Liver (tissue), 9 donors: Measurements from ENCODE around the gene ARHGAP10. TPM values are rescaled to one million over a fixed set of nuclear protein-coding genes. Genes with fewer than 3 reads are reported as not detected.

Source experiments
- DNase-seq: peaks from one replicate; pipeline ENCODE4 v3.0.0-alpha.2; 2017; ENCODE audit warnings: low spot score
- H3K27ac ChIP-seq, 2 donors: one replicate each; pipeline ENCODE4 v1.7.0; 2013; ENCODE audit warnings: inconsistent platforms in 2 of 2, low read length in 2 of 2, control low read depth in 1 of 2, low read depth in 1 of 2, mild to moderate bottlenecking in 1 of 2
- H3K27me3 ChIP-seq, 4 donors: one replicate each; pipeline versions ENCODE4 v1.6.1 to v1.7.0; 2013; ENCODE audit warnings: low read length in 3 of 4, inconsistent platforms in 1 of 4, mild to moderate bottlenecking in 1 of 4, moderate library complexity in 1 of 4; ENCODE audit not compliant: control insufficient read depth in 4 of 4, insufficient read depth in 4 of 4
- H3K36me3 ChIP-seq, 4 donors: one replicate each; pipeline versions ENCODE4 v1.6.1 to v1.7.0; 2013; ENCODE audit warnings: low read length in 3 of 4, mild to moderate bottlenecking in 3 of 4, low read depth in 1 of 4, moderate library complexity in 1 of 4; ENCODE audit not compliant: control insufficient read depth in 4 of 4, insufficient read depth in 3 of 4
- H3K4me1 ChIP-seq, 4 donors: one replicate each; pipeline versions ENCODE4 v1.6.1 to v1.7.0; 2013; ENCODE audit warnings: low read length in 3 of 4, mild to moderate bottlenecking in 3 of 4, moderate library complexity in 1 of 4; ENCODE audit not compliant: control insufficient read depth in 4 of 4, insufficient read depth in 4 of 4
- H3K4me3 ChIP-seq, 3 donors: one replicate each; pipeline versions ENCODE4 v1.6.1 to v1.7.0; 2013; ENCODE audit warnings: low read length in 3 of 3, control low read depth in 1 of 3, low read depth in 1 of 3, mild to moderate bottlenecking in 1 of 3
- H3K9ac ChIP-seq, 2 donors: one replicate each; pipeline ENCODE4 v1.7.0; 2013; ENCODE audit warnings: low read length in 2 of 2, mild to moderate bottlenecking in 2 of 2, moderate library complexity in 2 of 2, control low read depth in 1 of 2, low read depth in 1 of 2
- H3K9me3 ChIP-seq, 4 donors: one replicate each; pipeline versions ENCODE4 v1.6.1 to v1.7.0; 2013; ENCODE audit warnings: low read length in 3 of 4; ENCODE audit not compliant: control insufficient read depth in 4 of 4
- FOXA1 ChIP-seq: IDR thresholded peaks from 2 replicates; pipeline ENCODE4 v1.6.1; 2016; ENCODE audit warnings: antibody characterized with exemption
- FOXA2 ChIP-seq: IDR thresholded peaks from 2 replicates; pipeline ENCODE4 v1.6.1; 2016; ENCODE audit warnings: antibody characterized with exemption
- HNF4G ChIP-seq: IDR thresholded peaks from 2 replicates; pipeline ENCODE4 v1.6.1; 2016; ENCODE audit warnings: antibody characterized with exemption
- JUND ChIP-seq, 2 donors: IDR thresholded peaks; 2 replicates each; pipeline ENCODE4 v1.6.1; 2016; ENCODE audit warnings: antibody characterized with exemption in 2 of 2
- NR2F2 ChIP-seq: IDR thresholded peaks from 2 replicates; pipeline ENCODE4 v1.6.1; 2016; ENCODE audit warnings: antibody characterized with exemption
- RAD21 ChIP-seq, 2 donors: IDR thresholded peaks; 2 replicates each; pipeline ENCODE4 v1.6.1; 2016; ENCODE audit warnings: antibody characterized with exemption in 2 of 2, mild to moderate bottlenecking in 2 of 2
- TAF1 ChIP-seq: conservative IDR thresholded peaks from 2 replicates; pipeline ENCODE4 v1.6.1; 2016; ENCODE audit warnings: antibody characterized with exemption, mild to moderate bottlenecking
- YY1 ChIP-seq: IDR thresholded peaks from 2 replicates; pipeline ENCODE4 v1.6.1; 2016; ENCODE audit warnings: antibody characterized with exemption, mild to moderate bottlenecking
- WGBS: extraction: QIAGEN DNeasy Blood & Tissue Kit; methylation state at CpG from one replicate; pipeline ENCODE4 v1.1.7; 2013; 5-methylcytosine and 5-hydroxymethylcytosine counted together
- polyA plus RNA-seq, 2 donors: library from polyadenylated mRNA; stranded (reverse) in 1 of 2; unstranded in 1 of 2; fragments of 200-250 nt in 1 of 2; fragments of >200 nt in 1 of 2; fragmentation: Nextera tagmentation in 1 of 2; extraction: Ambion mirVana in 1 of 2; gene quantifications; one replicate each; pipeline versions ENCODE4 v1.2.1 to v1.2.3, GENCODE V29; 2013 to 2015
- total RNA-seq, 2 donors: library from RNA; depleted of rRNA; stranded (reverse); fragments of >200 nt; gene quantifications; one replicate each; pipeline ENCODE4 v1.2.3, GENCODE V29; 2014
- TF ChIP-seq, protein P1 (sequence below): fragments of 150-350 bp; IDR thresholded peaks from 2 replicates; pipeline ENCODE4 v1.5.1; 2017; ENCODE audit warnings: improper control_type of control experiment, low read depth, low read length; ENCODE audit not compliant: missing input control
- TF ChIP-seq, protein P2 (sequence below): IDR thresholded peaks from 2 replicates; pipeline ENCODE4 v1.6.1; 2016; ENCODE audit warnings: antibody characterized with exemption
- TF ChIP-seq, protein P3 (sequence below): IDR thresholded peaks from 2 replicates; pipeline ENCODE4 v1.6.1; 2016; ENCODE audit warnings: antibody characterized with exemption
- TF ChIP-seq, protein P4 (sequence below): IDR thresholded peaks from 2 replicates; pipeline ENCODE4 v1.6.1; 2016; ENCODE audit warnings: antibody characterized with exemption
- TF ChIP-seq, protein P5 (sequence below): IDR thresholded peaks from 2 replicates; pipeline ENCODE4 v1.6.1; 2016; ENCODE audit warnings: antibody characterized with exemption, mild to moderate bottlenecking
- donor health status: healthy.
- donor health status: healthy.
- donor health status: healthy.
- donor health status: healthy.
- donor health status: healthy.

Gene ARHGAP10
- total and polyA plus RNA-seq, 4 donors, result 1.5 to 13.0 (median 4.3) TPM

DNA sequence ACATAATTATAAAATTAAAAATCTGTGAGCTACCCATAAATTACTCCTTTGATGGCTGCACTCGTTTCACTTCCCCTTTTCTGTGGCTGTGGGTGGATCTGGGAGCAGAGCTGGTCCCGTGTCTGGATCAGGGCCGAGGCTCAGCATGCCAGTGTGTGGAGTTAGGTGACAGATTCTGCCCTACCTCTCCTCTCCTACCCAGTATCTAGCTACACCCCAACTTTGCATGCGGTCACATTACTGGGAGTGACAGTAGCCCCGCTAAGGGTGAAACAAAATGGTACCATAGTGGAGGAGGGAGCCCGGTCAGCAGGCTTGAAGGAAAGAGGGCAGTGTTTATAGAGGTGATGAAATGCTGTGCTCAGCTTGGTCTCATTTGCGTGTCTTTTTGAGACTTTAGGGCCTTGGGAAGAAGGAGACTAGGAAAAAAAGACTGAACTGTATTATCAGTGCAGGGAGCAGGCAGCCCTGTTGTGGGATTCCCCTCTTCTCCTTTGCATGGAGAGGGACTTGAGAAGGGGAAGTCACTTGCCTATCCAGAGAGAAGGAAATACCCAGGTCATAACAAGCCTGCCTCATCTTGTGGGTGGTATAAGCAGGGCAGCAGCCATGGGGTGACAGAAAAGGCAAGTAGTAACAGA lies 48.4 kb downstream of the ARHGAP10 start:
- H3K9me3 ChIP-seq, result no peaks in the 10 kb centered on the region
- no peak overlapping the region for H3K9ac ChIP-seq
- H3K27ac ChIP-seq, result no peak overlapping the region
- no peaks in the 10 kb centered on the region for H3K27me3 ChIP-seq
- no peaks in the 10 kb centered on the region for H3K4me1 ChIP-seq
- no peak for DNase-seq
- TF ChIP-seq RAD21 (IDR thresholded peaks at IDR 0.05), result no peak
- no peak for TF ChIP-seq YY1
- no peak for TF ChIP-seq FOXA1
- TF ChIP-seq, protein P1, sequence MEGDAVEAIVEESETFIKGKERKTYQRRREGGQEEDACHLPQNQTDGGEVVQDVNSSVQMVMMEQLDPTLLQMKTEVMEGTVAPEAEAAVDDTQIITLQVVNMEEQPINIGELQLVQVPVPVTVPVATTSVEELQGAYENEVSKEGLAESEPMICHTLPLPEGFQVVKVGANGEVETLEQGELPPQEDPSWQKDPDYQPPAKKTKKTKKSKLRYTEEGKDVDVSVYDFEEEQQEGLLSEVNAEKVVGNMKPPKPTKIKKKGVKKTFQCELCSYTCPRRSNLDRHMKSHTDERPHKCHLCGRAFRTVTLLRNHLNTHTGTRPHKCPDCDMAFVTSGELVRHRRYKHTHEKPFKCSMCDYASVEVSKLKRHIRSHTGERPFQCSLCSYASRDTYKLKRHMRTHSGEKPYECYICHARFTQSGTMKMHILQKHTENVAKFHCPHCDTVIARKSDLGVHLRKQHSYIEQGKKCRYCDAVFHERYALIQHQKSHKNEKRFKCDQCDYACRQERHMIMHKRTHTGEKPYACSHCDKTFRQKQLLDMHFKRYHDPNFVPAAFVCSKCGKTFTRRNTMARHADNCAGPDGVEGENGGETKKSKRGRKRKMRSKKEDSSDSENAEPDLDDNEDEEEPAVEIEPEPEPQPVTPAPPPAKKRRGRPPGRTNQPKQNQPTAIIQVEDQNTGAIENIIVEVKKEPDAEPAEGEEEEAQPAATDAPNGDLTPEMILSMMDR, result no peak
- TF ChIP-seq, protein P2, sequence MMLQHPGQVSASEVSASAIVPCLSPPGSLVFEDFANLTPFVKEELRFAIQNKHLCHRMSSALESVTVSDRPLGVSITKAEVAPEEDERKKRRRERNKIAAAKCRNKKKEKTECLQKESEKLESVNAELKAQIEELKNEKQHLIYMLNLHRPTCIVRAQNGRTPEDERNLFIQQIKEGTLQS, result no peak
- TF ChIP-seq JUND (IDR thresholded peaks at IDR 0.05), result no peak
- TF ChIP-seq, protein P3, sequence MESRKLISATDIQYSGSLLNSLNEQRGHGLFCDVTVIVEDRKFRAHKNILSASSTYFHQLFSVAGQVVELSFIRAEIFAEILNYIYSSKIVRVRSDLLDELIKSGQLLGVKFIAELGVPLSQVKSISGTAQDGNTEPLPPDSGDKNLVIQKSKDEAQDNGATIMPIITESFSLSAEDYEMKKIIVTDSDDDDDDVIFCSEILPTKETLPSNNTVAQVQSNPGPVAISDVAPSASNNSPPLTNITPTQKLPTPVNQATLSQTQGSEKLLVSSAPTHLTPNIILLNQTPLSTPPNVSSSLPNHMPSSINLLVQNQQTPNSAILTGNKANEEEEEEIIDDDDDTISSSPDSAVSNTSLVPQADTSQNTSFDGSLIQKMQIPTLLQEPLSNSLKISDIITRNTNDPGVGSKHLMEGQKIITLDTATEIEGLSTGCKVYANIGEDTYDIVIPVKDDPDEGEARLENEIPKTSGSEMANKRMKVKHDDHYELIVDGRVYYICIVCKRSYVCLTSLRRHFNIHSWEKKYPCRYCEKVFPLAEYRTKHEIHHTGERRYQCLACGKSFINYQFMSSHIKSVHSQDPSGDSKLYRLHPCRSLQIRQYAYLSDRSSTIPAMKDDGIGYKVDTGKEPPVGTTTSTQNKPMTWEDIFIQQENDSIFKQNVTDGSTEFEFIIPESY, result no peak
- no peak for TF ChIP-seq TAF1
- no peak for TF ChIP-seq HNF4G
- WGBS, result 71% methylated on average over 7 of the region's 7 CpGs
- no peaks in the 10 kb centered on the region for H3K36me3 ChIP-seq
- H3K4me3 ChIP-seq, result no peak overlapping the region

DNA sequence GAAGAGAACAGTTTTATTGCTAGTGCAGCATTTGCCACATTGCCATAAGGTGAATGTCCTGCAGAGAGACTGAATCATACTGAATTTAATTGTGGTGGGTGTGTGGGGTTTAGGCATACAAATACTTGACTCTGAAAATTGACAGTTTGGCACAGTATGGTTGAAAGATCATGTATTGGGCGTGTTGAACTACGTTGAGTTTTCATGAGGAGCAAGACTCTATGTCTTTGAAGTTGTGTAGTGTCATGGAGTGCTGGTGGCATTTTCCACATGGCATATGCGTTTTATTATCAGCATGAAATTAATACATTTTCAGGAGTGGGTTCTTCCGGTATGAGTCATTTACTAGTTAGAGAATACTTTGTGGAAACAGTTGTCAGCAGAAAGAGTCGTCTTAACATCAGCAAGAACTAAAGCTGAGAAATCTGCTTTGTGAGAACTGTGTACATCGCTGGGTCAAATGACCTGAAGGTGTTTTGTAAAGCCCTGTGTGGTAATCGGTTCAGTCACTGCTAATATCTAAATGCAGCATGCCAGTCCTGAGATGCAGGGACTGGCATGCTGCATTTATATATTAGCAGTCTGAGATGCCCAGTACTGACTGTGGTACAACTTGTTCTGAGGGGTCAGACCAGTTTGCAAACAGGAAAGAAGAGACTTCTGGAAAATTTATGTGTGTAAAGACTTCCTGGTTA lies 50.3 kb downstream of the ARHGAP10 start:
- no peaks in the 10 kb centered on the region for H3K27me3 ChIP-seq
- H3K4me3 ChIP-seq, result no peak overlapping the region
- DNase-seq, result no peak
- TF ChIP-seq NR2F2 (no peak), FOXA1 (no peak), HNF4G (no peak), RAD21 (IDR thresholded peaks at IDR 0.05) (no peak), FOXA2 (no peak)
- TF ChIP-seq, protein P2, result no peak
- TF ChIP-seq, protein P4, sequence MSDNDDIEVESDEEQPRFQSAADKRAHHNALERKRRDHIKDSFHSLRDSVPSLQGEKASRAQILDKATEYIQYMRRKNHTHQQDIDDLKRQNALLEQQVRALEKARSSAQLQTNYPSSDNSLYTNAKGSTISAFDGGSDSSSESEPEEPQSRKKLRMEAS, result no peak
- H3K36me3 ChIP-seq, result no peaks in the 10 kb centered on the region
- no peaks in the 10 kb centered on the region for H3K4me1 ChIP-seq
- 64% methylated on average over 7 of the region's 7 CpGs for WGBS
- H3K9me3 ChIP-seq, result no peaks in the 10 kb centered on the region
- no peak overlapping the region for H3K9ac ChIP-seq
- H3K27ac ChIP-seq, result no peak overlapping the region

DNA sequence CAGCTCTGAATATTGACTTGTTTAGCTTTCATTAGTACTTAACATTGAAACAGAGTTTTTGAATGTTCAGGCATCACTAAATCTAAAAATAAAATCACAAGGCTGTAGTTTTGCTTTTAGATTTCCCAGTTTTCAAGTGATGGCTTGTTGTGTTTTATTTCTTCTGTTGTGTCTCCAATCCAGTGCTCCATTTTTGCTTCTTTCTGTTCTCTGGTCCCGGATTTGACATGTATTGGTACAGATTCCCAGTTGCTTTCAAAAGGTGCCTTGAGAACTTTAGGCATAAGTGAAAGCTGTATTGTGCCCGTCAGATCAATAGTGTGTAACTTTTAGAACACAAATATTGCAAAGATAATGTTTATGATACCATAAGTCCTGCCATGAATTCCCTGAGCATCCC lies 53.2 kb downstream of the ARHGAP10 start:
- 71% methylated on average over 2 of the region's 2 CpGs for WGBS
- Histone ChIP-seq H3K9ac (no peak overlapping the region), H3K27me3 (no peaks in the 10 kb centered on the region), H3K9me3 (no peaks in the 10 kb centered on the region), H3K27ac (no peak overlapping the region), H3K4me3 (no peak overlapping the region), H3K4me1 (no peaks in the 10 kb centered on the region), H3K36me3 (no peaks in the 10 kb centered on the region)
- no peak for DNase-seq
- TF ChIP-seq, protein P5, sequence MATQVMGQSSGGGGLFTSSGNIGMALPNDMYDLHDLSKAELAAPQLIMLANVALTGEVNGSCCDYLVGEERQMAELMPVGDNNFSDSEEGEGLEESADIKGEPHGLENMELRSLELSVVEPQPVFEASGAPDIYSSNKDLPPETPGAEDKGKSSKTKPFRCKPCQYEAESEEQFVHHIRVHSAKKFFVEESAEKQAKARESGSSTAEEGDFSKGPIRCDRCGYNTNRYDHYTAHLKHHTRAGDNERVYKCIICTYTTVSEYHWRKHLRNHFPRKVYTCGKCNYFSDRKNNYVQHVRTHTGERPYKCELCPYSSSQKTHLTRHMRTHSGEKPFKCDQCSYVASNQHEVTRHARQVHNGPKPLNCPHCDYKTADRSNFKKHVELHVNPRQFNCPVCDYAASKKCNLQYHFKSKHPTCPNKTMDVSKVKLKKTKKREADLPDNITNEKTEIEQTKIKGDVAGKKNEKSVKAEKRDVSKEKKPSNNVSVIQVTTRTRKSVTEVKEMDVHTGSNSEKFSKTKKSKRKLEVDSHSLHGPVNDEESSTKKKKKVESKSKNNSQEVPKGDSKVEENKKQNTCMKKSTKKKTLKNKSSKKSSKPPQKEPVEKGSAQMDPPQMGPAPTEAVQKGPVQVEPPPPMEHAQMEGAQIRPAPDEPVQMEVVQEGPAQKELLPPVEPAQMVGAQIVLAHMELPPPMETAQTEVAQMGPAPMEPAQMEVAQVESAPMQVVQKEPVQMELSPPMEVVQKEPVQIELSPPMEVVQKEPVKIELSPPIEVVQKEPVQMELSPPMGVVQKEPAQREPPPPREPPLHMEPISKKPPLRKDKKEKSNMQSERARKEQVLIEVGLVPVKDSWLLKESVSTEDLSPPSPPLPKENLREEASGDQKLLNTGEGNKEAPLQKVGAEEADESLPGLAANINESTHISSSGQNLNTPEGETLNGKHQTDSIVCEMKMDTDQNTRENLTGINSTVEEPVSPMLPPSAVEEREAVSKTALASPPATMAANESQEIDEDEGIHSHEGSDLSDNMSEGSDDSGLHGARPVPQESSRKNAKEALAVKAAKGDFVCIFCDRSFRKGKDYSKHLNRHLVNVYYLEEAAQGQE, result no peak
